Activated CD8-positive, alpha-beta memory T cell treated with anti-CD3 and anti-CD28 coated beads, Interleukin-2, amount 50 U/mL, for 4 hours (primary cell): ENCODE results near the gene POLRMT.
"Not testable (repeated sequence)": the region's sequence is repeated elsewhere in the genome, so short reads cannot be mapped to it uniquely, and the experiment has no call there.

ENCODE experiments used
- DNase-seq: peaks from one replicate; pipeline ENCODE4 v3.0.0-alpha.2; 2020

The POLRMT gene

GRCh38 chr19:624433-625109 lies 8.8 kb downstream of the POLRMT start:
- DNase-seq, result no peak

DNA sequence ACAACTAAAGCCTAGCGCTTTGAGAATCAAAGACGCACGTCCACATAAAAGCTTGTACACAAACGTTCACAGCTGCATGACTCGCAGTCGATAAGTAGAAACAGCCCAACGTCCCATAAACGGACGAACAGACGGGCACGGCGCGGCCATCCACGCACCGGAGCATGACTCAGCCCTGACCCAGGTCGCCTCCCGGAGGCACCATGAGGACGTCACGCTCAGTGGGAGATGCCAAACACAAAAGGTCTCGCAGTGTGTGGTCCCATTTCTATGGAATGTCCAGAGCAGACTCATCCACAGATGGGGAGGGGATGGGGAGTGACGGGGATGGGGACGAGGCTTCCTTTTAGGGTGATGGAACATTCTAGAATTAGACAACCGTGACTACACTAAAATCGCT lies 9.4 kb downstream of the POLRMT start:
- no peak for DNase-seq

- DNase-seq, result no peak
Observed at GRCh38 chr19:623175-623916, 10.0 kb downstream of the POLRMT start.

DNA sequence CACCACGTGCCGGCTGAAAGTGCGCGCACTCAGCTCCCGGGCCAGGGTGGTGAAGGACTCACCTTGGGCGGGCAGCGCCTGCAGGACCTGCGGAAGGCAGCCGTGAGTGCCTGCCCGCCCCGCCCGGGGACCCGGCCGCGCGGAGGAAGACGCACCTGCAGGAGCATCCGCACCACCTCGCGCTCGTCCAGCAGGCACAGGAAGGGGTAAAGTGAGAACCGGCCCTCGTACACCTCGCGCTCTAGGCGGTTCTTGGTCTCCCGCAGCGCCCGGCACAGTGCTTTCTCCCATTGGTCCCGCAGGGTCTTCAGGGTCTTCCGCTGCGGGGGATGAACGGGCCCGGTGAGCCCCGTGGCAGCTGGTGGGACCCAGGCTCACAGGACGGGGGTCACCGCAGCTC lies 10.7 kb downstream of the POLRMT start:
- DNase-seq, result no peak

DNA sequence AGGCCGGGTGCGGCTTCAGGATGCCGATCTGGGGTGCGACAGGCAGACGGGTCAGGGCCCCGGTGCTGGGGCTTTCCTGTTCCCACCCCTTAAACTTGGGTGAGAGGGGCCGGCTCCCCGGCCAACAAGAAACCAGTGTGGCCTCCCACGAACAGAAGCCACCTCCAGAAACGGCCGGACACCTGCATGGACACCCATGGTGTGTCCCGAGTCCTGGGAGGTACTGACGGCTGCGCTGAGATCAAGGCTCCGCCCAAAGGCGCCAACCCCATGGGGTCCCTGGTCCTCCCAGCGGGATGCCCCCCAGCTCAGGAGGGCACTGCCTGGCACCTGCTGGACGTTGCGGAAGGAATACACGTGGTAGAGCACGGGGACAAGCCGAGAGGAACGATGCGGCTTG lies 11.5 kb downstream of the POLRMT start:
- no peak for DNase-seq

DNA sequence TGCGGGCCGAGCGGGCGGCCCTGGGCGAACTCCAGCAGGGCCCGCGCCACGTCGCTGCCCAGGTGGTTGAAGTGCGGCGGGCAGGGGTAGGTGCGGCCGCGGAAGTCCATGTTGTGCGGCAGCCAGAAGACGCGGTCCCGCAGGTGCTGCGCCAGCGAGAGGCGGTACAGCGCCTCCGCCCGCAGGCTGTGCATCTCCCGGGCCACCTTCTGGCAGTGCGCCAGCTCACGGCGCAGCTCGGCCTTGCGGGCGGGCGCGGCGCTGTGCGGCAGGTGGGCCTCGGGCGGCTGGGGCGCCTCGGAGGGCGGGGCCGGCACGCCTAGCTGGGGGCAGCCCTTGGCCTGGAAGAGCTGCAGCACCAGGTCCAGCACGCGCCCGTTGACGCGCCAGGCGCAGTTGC lies 12.1 kb downstream of the POLRMT start:
- DNase-seq, result not testable (repeated sequence)

GRCh38 chr19:620166-620862 lies 13.0 kb downstream of the POLRMT start:
- no peak for DNase-seq

- no peak for DNase-seq
Observed at GRCh38 chr19:619286-620002, 13.9 kb downstream of the POLRMT start.

DNA sequence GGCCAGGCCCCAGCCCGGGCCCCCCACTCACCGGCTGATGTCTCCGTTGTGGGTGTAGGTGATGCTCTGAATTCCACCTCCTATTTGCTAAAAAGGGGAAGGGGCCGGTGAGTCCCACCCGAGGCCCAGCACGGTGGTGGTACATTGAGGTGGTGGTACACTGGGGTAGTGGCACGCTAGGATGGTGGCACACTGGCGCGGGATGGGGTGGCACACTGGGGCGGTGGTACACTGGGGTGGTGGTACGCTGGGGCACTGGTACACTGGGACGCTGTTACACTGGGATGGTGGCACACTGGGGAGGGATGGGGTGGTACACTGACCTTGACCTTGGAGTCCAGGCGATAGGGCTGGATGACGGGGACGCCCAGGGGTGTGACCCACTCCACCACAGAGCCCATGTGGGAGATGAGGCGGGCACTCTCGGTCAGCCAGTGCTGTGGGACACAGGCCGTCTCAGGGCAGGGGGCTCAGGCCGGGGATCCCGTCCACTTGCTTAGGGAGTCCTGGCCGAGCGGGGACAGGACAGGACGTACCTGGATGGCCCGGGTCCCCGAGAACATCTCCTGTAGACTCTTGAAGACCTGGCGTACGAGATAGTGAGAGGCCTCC lies 14.6 kb downstream of the POLRMT start:
- no peak for DNase-seq

- no peak for DNase-seq
Observed at GRCh38 chr19:618247-618619, 15.1 kb downstream of the POLRMT start.

DNA sequence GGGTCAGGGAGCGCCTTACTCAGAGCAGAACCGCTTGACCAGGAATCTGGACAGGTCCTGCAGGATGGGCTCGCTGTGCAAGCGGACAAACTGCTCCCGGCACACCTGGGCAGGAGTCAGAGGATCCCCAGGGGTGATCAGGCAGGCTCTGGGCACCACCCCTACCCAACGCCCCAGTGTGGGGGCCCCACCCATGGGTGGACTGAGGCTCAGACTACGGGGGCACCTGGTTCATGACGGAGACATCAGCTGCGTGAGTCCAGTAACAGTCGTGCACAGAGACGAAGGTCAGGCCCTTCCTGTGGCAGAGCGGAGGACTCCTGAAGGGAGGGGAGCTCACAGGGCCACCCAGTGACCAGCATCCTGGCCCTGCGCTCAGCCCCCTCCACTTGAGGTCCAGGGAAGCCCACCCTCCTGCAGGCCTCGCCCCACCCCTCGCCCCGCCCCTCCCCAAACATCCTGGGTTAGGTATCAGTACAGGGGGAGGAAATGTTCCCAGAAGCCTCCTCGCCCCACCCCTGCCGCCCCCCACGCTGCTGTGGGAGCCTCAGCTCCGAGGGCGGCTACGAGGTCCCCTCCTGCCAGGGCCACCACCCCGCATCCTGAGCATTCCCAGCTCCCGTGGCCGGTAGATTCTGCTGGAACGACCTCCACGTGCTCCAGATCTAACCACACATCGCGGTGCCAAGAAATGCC lies 15.6 kb downstream of the POLRMT start:
- DNase-seq, result no peak

- no peak for DNase-seq
Observed at GRCh38 chr19:616747-617526, 16.4 kb downstream of the POLRMT start.

GRCh38 chr19:616062-616700 lies 17.2 kb downstream of the POLRMT start:
- DNase-seq, result no peak

DNA sequence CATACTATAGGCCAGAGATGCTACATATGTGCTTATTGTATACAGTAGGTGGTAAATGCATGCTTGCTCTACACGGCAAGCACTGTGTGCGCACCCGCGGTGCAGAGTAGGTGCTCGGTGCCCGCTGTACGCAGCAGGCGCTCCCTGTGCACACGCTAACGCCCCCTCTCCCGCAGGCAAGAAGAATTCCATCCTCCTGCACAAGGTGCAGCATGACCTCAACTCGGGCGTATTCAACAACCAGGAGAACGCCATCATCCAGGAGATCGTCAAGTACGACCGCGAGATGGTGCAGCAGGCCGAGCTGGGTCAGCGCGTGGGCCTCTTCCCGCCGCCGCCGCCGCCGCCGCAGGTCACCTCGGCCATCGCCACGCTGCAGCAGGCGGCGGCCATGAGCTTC lies 17.7 kb downstream of the POLRMT start:
- no peak for DNase-seq

DNA sequence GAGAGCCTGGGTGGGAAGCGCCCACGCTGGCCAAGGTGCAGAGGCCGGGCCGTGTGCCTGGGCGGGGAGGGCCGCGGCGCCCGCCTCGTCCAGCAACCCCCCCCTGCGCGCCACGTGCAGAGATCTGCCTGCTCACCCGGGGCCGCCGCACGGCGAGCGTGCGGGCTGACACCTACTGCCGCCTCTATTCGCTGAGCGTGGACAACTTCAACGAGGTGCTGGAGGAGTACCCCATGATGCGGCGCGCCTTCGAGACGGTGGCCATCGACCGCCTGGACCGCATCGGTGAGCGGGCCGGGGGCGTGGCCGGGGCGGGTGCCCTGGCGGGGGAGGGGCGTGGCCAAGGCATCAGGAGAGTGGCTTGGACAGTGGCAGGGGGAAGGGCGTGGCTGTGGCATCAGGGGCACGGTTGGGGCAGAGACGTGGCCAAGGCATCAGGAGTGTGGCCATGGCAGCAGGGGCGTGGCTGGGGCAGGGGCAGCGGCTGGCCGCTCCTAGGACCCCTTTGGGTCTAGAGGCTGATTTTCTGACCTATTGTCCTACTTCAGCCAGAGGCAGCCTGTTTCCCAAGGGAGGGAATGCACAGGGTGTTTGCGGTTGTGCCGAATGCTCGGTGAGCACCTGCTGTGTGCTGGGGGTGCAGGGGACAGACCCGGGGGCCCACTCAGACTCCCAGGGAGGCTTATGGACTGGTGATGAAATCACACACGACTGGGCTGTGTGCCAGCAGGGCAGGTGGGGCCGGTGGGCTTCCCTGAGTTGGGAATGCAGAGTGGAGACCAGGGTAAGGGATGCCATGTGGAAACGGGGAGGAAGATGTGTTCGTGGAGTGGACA lies 19.4 kb downstream of the POLRMT start:
- DNase-seq, result no peak

- DNase-seq, result no peak
Observed at GRCh38 chr19:612941-613340, 20.4 kb downstream of the POLRMT start.

DNA sequence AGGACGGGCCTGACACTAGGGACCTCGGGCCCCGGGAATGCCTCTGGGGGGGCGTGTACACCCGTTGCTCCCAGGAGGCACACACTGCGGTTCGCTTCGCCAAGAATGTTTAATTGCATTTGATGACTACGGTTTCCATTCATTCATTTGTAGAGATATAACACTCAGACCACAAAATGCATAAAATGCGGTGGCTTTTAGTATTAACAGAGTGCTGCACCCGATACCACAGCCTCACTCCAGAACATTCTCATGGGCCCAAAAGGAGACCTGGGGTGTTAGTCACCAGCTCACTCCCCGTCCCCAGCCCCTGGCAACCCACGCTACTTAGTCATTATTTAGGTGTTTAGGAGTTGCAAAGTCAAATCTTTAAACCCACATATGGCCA lies 21.9 kb downstream of the POLRMT start:
- peak; percentile 60 for DNase-seq

- DNase-seq, result peak; percentile 51
Observed at GRCh38 chr19:610801-611480, 22.4 kb downstream of the POLRMT start.

GRCh38 chr19:610071-610800 lies 23.1 kb downstream of the POLRMT start:
- DNase-seq, result no peak
